Jurkat, Clone E6-1 (cell line): ENCODE data around the gene SEMA4C. TPM values are rescaled to one million over a fixed set of nuclear protein-coding genes. Genes with fewer than 3 reads are reported as not detected.
A peak's percentile ranks its signal among the peaks of the same experiment; 100 is the strongest.

Source experiments
- DNase-seq: peaks from one replicate; pipeline ENCODE4 v3.0.0-alpha.2; 2011; ENCODE audit warnings: low read depth, low spot score
- H3K4me3 ChIP-seq: 2 replicates; pipeline ENCODE4 v1.5.1; 2011; ENCODE audit warnings: mild to moderate bottlenecking, low read length, control low read depth, moderate library complexity
- polyA plus RNA-seq: library from polyadenylated mRNA; unstranded; fragments of >200 nt; gene quantifications from one replicate; pipeline ENCODE4 v1.2.1, GENCODE V29; 2012; ENCODE audit warnings: missing spikeins; ENCODE audit not compliant: insufficient read length, insufficient read depth

The SEMA4C gene
- 12.0 TPM for polyA plus RNA-seq

GRCh38 chr2:96869822-96870625, at the start of gene SEMA4C:
TSS of gene SEMA4C (minus strand) at chr2:96870080. CDS start at chr2:96867886, 2,194 bp downstream.
- peak within 1 kb of the TSS; percentile 64 for H3K4me3 ChIP-seq
- no peak for DNase-seq

GRCh38 chr2:96918754-96919550, 49.1 kb upstream of the SEMA4C start:
- DNase-seq = no peak
- no peak overlapping the region for H3K4me3 ChIP-seq

- no peak overlapping the region for H3K4me3 ChIP-seq
- DNase-seq = no peak
These were observed 48.3 kb upstream of the SEMA4C start for GRCh38 chr2:96918092-96918753.

GRCh38 chr2:96916646-96917543, 47.0 kb upstream of the SEMA4C start:
- H3K4me3 ChIP-seq = no peak overlapping the region
- DNase-seq = no peak

GRCh38 chr2:96916156-96916630, 46.3 kb upstream of the SEMA4C start:
- H3K4me3 ChIP-seq = no peak overlapping the region
- no peak for DNase-seq

GRCh38 chr2:96914332-96914731, 44.5 kb upstream of the SEMA4C start:
- H3K4me3 ChIP-seq = no peak overlapping the region
- DNase-seq = no peak

- DNase-seq = peak; percentile 64
- H3K4me3 ChIP-seq = peak overlapping the region; percentile 16
These were observed 43.7 kb upstream of the SEMA4C start for GRCh38 chr2:96913398-96914202.

- DNase-seq = no peak
These were observed 43.2 kb upstream of the SEMA4C start for GRCh38 chr2:96913117-96913397.

GRCh38 chr2:96912346-96913116, 42.7 kb upstream of the SEMA4C start:
- no peak for DNase-seq
- H3K4me3 ChIP-seq = no peak overlapping the region

More at GRCh38 chr2:96913117-96913397, 43.2 kb upstream of the SEMA4C start:
- H3K4me3 ChIP-seq = no peak overlapping the region

- no peak for DNase-seq
- H3K4me3 ChIP-seq = no peak overlapping the region
These were observed 39.7 kb upstream of the SEMA4C start for GRCh38 chr2:96909611-96910021.

- no peak overlapping the region for H3K4me3 ChIP-seq
- no peak for DNase-seq
These were observed 37.5 kb upstream of the SEMA4C start for GRCh38 chr2:96907115-96908041.

GRCh38 chr2:96906729-96907114, 36.8 kb upstream of the SEMA4C start:
- H3K4me3 ChIP-seq = no peak overlapping the region
- no peak for DNase-seq

GRCh38 chr2:96903815-96904214, 33.9 kb upstream of the SEMA4C start:
- no peak overlapping the region for H3K4me3 ChIP-seq
- DNase-seq = no peak

- DNase-seq = no peak
- H3K4me3 ChIP-seq = no peak overlapping the region
These were observed 33.4 kb upstream of the SEMA4C start for GRCh38 chr2:96903318-96903717.

GRCh38 chr2:96900237-96900636, 30.4 kb upstream of the SEMA4C start:
- H3K4me3 ChIP-seq = no peak overlapping the region
- DNase-seq = no peak

GRCh38 chr2:96899413-96899741, 29.5 kb upstream of the SEMA4C start:
- H3K4me3 ChIP-seq = no peak overlapping the region
- DNase-seq = no peak
